Measurements from ENCODE around the gene DEXI.

The DEXI gene

DNA sequence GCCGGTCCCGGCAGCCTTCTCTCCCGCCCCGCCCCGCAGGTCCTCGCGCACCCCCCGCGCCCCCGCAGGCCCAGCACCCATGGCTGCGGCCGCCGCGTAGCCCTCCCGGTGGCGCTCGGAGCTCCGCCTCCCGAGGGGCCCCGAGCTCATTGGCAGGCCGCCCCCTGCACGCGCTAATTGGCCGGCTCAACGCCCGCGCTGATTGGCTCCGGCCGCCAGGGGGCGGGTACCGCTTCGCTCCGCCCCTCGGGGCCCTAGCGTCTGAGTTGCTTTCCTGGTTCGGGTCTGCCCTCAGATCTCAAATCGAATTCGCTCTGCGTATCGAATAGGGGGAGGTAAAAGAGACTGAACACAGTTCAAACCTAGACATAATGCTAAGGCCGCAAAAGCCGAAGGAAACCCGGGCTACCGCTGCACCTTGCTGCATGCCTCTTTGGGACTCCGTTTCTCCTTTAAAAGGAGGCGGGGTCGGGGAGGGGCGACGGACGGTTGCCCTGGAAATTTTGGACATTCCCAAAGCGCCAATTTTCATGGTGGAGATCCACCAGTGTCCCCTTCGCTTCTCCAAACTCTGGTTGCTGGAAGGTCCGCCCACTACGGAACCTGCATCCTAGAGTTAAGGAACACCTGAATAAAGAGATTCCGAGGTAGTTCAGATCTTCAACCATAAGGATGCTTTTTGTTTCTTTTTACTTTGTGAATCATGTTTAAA, at the start of gene DEXI:
DEXI (minus strand) TSS at position 117 of the 712 bp plus-strand sequence. CDS start 463 bp downstream, outside the sequence.
- peak within 1 kb of the TSS; percentile 88 for H3K27ac ChIP-seq

DNA sequence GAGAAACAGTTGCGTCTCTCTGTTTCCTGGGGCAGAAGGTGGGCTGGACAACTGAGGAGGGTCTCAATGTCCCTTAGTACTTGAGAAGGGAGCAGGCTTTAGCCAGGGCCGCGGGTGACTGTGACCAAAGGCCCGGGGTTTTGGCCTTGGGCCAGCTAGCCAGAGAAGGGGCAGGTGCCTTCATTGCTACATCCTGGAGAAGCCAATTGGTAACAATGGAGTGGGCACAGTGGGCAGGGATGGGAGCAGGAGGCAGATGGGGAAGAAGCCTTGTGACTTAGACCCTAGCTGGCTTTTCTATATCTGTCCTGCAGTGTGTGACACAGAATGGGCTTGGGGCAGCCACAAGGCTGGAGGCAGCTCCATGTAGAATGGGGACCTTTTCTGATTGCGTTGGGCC, 48.1 kb upstream of the DEXI start:
- no peak for TF ChIP-seq ZFX (IDR thresholded peaks at IDR 0.05; ENCODE audit: borderline replicate concordance)
- TF ChIP-seq, protein P1, sequence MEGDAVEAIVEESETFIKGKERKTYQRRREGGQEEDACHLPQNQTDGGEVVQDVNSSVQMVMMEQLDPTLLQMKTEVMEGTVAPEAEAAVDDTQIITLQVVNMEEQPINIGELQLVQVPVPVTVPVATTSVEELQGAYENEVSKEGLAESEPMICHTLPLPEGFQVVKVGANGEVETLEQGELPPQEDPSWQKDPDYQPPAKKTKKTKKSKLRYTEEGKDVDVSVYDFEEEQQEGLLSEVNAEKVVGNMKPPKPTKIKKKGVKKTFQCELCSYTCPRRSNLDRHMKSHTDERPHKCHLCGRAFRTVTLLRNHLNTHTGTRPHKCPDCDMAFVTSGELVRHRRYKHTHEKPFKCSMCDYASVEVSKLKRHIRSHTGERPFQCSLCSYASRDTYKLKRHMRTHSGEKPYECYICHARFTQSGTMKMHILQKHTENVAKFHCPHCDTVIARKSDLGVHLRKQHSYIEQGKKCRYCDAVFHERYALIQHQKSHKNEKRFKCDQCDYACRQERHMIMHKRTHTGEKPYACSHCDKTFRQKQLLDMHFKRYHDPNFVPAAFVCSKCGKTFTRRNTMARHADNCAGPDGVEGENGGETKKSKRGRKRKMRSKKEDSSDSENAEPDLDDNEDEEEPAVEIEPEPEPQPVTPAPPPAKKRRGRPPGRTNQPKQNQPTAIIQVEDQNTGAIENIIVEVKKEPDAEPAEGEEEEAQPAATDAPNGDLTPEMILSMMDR (IDR thresholded peaks at IDR 0.05) = no peak
- H3K27ac ChIP-seq = no peak overlapping the region

More for the DNA sequence above, at the start of gene DEXI:
- TF ChIP-seq ZFX (IDR thresholded peaks at IDR 0.05; ENCODE audit: borderline replicate concordance) = no peak
- TF ChIP-seq, protein P1 (IDR thresholded peaks at IDR 0.05) = no peak

DNA sequence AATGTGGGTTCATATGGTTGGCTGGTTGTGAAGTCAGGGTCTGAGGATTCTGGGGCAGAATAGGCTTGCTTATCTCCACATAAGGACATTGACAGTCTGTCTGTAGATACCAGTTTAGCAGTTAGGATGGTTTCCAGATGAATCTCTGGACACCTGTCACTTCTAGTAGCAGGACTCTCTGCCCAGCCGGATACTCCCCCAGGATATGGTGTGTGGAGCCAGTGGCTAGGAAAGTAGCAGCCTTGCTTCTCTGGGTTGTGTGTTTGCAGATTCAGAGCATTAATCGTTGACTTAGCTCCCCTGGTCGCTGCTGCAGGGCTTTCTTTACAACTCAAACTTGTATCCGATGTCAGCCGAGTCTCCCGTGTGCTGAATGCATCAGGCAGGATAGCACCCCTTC, 47.3 kb upstream of the DEXI start:
- TF ChIP-seq, protein P1 (IDR thresholded peaks at IDR 0.05) = no peak
- TF ChIP-seq ZFX (IDR thresholded peaks at IDR 0.05; ENCODE audit: borderline replicate concordance) = no peak
- H3K27ac ChIP-seq = no peak overlapping the region

DNA sequence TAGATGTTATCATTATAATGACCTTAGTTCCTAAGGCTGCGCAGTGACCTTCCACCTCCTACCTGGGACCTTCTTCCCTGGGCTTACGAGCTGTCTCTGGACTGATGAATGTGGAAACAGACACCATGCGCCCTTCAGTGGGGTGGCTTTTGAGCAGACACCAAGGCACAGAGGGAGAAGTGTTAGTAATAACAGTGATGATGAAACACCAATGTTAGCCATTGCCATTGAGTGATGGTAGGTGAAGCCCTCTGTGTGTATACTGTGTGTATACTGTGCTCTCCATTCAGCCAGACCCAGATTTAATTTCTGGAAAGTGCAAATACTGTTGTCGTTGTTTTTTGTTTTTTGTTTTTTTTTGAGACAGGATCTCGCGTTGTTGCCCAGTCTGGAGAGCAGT, 46.6 kb upstream of the DEXI start:
- TF ChIP-seq, protein P1 (IDR thresholded peaks at IDR 0.05) = no peak
- no peak for TF ChIP-seq ZFX (IDR thresholded peaks at IDR 0.05; ENCODE audit: borderline replicate concordance)
- H3K27ac ChIP-seq = no peak overlapping the region

DNA sequence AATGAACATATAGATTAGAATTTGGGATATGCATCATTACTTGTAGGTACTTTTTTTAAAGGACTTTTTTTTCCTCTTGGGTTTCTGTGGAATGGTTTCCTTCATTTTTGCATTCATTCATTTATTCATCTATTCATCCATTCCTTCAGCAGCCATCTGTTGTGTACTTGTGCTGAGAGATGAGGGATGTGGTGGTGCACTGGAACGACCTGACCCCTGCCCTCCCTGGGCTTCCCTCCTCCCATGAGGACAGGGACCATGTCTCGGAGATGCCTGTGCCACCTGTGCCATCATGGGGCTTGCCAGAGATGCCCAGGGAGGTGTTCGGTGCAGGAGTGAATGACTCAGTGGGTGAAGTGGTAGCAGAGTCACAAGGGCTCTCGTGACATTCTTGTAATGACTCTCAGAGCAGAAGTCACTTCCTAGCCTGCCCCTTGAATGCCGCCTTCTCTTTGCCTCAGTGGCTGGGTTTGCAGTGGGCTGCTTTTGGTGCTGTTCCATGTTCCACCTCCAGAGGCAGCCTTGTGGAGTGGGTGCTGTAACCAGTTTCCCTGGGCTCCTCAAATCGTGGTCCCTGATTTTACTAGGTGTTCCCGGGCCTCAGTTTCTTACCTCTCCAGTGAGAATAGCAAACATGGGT, 46.0 kb upstream of the DEXI start:
- H3K27ac ChIP-seq = no peak overlapping the region
- TF ChIP-seq, protein P1 (IDR thresholded peaks at IDR 0.05) = peak; percentile 57
- TF ChIP-seq ZFX (IDR thresholded peaks at IDR 0.05; ENCODE audit: borderline replicate concordance) = no peak

DNA sequence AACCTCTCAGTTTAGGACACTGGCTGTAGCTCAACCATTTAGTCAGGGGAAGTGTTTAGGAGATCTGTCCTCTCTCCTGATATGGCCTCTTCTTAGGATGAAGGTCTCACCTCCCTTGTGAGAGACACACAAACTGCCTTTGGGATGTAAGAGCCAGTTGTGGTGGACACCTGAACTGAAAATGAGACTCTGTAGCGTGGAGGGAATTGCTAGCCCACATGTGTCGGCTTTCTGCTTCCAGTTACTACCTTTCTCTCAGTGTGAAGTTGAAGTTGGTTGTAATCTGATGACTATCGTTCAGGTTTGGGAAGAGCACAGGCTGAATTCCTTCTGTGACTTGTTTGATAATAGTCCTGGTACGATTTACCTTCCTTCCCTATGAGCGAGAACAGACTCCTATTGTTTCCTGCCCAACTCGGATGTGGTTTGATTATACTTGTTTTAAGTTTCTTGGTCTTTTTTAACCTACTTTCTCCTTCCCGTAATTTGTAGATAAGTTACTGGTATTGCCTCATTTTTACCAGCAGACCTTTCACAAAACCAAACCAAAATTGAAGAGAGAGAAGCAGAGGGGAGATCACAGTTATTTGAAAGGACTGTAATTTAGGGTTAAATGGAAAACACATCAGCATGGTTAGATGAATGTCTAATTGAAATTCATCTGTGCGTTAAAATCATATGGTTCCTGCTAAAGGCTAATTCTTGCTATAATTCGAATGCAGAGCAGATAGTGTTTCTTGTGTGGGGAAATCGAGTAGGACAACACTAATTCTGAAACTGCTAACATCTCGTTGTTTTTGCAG, 45.3 kb upstream of the DEXI start:
- TF ChIP-seq, protein P1 (IDR thresholded peaks at IDR 0.05) = no peak
- no peak for TF ChIP-seq ZFX (IDR thresholded peaks at IDR 0.05; ENCODE audit: borderline replicate concordance)
- no peak overlapping the region for H3K27ac ChIP-seq

Measured in 22Rv1 (cell line).